GM12873 (cell line): Measurements from ENCODE around the gene CASP2.

Source experiments
- CTCF ChIP-seq: IDR thresholded peaks from 2 replicates; pipeline ENCODE4 v1.5.1; 2012; ENCODE audit warnings: low read depth, mild to moderate bottlenecking, moderate library complexity, low read length, control low read depth; ENCODE audit not compliant: insufficient read depth; ENCODE audit errors: missing control alignments

The CASP2 gene

DNA sequence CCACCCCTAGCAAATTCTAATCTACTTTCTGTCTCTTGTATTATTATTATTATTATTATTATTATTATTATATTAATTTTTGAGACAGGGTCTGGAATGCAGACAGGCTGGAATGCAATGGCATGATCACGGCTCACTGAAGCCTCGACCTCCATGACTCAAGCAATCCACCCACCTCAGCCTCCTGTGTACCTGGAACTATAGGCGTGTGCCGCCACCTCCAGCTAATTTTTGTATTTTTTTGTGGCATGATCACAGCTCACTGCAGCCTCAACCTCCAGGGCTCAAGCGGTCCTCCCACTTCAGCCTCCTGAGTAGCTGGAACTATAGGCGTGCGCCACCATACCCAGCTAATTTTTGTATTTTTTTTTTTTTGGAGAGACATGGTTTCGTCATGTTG, 6.0 kb upstream of the CASP2 start:
- no peak for TF ChIP-seq CTCF

- TF ChIP-seq CTCF, result no peak
Observed at GRCh38 chr7:143283381-143283780, 4.8 kb upstream of the CASP2 start.

- no peak for TF ChIP-seq CTCF
Observed at GRCh38 chr7:143284591-143285469, 3.3 kb upstream of the CASP2 start, which contains the start of gene TMEM139. Gene TMEM139 (plus strand): TSS chr7:143284958. CDS start chr7:143285958, 1,000 bp downstream.

DNA sequence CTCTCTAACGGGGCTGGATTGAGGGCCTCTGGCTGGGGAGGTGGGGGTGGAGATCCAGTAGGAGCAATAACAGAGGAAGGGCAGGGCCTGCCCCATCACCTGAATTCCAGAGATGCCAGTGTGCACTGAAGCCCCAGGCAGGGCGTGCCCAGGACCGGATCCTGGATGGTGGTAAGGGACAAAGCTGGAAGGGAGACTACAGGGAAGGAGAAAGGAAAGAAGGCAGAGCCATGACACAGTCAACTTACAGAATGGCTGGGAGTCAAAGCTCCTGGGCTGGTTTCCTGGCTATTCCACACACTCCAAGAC, 2.7 kb upstream of the CASP2 start:
- TF ChIP-seq CTCF, result no peak

DNA sequence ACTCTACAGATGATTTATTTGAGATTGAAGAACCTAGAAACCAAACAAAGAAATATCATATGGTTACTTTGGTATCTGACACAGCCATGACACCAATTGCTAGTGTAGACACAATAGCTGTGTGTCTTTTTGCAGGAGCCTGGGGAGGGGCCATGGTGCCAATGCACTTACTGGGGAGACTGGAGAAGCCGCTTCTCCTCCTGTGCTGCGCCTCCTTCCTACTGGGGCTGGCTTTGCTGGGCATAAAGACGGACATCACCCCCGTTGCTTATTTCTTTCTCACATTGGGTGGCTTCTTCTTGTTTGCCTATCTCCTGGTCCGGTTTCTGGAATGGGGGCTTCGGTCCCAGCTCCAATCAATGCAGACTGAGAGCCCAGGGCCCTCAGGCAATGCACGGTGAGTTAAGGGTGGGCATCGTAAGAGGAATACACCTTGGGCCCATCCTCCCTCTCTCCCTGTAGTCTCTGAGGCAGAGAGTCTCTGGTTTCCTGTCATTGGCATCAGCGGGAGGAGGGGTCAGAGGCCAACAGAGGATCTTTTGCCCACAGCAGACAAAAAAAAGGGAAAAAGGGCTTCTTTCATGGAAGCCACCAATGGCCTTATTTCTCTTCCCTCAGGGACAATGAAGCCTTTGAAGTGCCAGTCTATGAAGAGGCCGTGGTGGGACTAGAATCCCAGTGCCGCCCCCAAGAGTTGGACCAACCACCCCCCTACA, 2.2 kb upstream of the CASP2 start:
- TF ChIP-seq CTCF, result no peak

DNA sequence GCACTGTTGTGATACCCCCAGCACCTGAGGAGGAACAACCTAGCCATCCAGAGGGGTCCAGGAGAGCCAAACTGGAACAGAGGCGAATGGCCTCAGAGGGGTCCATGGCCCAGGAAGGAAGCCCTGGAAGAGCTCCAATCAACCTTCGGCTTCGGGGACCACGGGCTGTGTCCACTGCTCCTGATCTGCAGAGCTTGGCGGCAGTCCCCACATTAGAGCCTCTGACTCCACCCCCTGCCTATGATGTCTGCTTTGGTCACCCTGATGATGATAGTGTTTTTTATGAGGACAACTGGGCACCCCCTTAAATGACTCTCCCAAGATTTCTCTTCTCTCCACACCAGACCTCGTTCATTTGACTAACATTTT, 1.6 kb upstream of the CASP2 start:
- TF ChIP-seq CTCF, result no peak

- no peak for TF ChIP-seq CTCF
Observed at GRCh38 chr7:143287339-143287934, 714 bp upstream of the CASP2 start.
